Measurements from ENCODE around the gene CALU.

CALU gene

GRCh38 chr7:128739048-128739962 is at the start of gene CALU:
CALU (plus strand) TSS chr7:128739359; CDS start chr7:128748584, 9,225 bp downstream.
- DNase-seq (ENCODE audit: insufficient read length, low spot score) (peak; percentile 97), FAIRE-seq (peak; percentile 91)

GRCh38 chr7:128691227-128691626 is 47.9 kb upstream of the CALU start:
- no peak for FAIRE-seq
- DNase-seq (ENCODE audit: insufficient read length, low spot score) = no peak

GRCh38 chr7:128692623-128693270 is 46.4 kb upstream of the CALU start:
- DNase-seq (ENCODE audit: insufficient read length, low spot score) = no peak
- no peak for FAIRE-seq

DNA sequence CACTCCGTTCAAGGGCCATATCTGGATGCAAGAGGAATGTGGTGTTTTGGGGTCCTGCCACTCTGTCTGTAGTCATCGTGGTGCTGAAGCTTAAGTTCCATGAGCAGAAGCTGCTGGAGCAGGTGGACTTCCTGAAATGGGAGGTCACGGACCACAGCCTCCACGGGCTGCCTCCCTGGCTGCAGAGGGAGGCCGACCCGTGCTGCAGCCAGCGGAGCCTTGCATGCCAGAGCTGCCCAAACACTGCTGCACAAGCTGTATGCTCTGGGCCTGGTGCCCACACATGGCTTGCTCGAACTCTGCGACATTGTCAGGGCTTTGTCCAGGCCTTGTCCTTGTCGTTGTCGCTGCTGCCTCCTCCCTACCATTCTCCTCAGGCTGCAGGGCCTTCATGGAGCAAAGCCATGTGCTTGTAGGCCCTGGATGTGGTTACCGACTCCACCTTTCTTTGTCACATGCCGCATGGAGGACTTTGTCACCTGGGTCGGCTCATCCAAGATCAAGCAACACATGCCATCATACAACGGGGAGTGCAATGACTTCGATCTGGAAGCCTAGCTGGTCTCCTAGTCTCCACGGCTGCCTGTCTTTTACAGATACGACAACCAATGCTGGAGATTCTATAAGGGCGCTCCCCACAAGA is 45.7 kb upstream of the CALU start:
- FAIRE-seq = no peak
- no peak for DNase-seq (ENCODE audit: insufficient read length, low spot score)

DNA sequence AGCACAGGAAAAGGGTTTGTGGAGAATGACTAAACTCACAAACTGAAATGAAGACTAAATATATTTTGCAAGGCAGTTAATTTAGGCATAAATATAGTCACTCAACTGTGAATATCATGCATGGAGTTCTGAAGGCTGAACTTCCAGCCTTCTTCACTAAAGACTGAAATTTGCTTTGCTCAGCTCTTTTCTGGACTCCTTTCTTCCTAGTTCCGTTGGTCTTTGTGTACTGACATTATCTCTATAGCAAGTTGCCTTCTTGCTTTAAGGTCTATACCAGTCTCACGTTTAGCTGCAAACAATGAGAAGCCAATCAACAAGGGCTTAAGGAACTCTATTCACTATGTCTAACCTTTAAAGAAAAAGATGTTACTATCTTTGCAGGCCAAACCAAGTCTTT is 44.4 kb upstream of the CALU start:
- FAIRE-seq (no peak), DNase-seq (ENCODE audit: insufficient read length, low spot score) (no peak)

DNA sequence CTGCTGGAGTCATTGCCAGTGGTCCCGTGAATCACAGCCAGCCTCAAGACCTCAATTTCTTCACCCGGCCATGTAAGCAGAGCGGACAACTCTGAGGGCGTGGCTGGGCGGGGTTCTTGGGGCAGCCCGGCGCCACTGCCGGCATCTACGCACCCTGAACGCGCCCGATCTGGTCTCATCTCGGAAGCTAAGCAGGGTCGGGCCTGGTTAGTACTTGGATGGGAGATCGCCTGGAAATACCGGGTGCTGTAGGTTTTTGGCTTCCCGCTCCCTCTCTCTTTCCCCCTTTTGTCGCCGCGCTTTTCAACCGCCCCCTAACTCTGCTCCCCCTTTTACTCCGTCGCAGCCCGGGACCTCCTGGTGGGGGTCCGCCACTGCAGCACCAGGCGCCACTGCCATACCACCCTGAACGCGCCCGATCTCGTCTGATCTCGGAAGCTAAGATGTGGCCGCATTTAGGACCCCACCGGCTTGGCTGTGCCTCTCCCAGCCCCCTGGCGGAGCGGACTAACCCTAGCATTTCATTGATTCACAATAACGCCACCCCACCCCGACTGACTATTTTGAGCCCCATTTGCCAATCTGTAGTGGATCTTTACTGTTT is 41.8 kb upstream of the CALU start:
- FAIRE-seq = peak; percentile 63
- peak; percentile 30 for DNase-seq (ENCODE audit: insufficient read length, low spot score)

DNA sequence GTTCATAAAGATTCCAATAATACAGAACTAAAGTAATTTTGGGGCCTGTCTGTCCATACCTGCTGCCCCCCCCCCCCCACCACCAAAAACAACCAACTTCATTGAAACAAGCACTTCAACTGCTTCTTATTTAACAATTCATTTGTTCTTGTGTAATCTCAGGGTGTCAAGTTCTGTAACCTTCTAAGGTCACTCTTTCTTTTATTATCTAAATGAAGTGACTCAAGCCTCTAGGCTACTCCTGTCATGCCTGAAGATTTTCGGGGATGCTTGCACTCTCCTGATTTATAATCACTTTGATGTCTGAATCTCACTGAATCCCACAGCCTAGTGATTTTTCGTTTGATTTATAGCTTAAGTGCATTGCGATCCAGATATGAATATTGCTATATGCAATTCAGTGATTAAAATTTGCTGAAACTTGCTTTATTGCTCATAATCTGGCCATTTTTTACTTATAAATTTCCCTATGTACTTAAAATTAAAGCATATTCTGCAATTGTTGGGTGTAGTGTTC is 39.9 kb upstream of the CALU start:
- FAIRE-seq = no peak
- no peak for DNase-seq (ENCODE audit: insufficient read length, low spot score)

- FAIRE-seq (no peak), DNase-seq (ENCODE audit: insufficient read length, low spot score) (no peak)
Measured at GRCh38 chr7:128699895-128700294, 39.3 kb upstream of the CALU start.

DNA sequence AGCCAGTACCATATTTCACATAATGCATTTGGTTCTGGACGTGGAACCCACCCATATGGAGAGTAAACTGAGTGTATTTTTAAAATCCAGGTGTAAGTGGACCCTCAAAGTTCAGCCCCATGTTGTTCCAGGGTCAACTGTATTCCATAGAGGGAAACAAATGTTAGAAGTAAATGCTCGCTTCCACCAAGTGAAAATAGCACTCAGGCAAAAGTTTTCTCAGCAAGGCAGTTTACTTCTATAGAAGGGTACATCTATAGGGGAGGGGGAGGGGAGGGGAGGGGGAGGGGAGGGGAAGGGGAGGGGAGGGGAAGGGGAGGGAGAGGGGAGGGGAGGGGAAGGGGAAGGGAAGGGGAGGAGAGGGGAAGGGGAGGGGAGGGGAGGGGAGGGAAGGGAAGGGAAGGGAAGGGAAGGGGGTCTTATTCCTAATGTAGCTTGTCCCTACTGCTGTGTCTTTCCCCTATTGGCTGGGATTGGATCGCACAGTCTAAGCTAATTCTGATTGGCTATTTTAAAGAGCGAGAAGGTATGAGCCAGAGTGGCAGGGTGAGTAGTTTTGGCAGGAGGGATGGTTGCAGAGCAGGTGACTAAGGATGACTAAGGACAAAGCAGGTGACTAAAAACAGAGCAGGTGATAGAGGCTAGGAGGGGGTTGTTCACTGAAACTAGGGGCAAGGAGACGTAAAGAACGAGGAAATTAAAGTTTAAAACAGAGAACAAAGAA is 37.9 kb upstream of the CALU start:
- DNase-seq (ENCODE audit: insufficient read length, low spot score) (no peak), FAIRE-seq (no peak)

DNA sequence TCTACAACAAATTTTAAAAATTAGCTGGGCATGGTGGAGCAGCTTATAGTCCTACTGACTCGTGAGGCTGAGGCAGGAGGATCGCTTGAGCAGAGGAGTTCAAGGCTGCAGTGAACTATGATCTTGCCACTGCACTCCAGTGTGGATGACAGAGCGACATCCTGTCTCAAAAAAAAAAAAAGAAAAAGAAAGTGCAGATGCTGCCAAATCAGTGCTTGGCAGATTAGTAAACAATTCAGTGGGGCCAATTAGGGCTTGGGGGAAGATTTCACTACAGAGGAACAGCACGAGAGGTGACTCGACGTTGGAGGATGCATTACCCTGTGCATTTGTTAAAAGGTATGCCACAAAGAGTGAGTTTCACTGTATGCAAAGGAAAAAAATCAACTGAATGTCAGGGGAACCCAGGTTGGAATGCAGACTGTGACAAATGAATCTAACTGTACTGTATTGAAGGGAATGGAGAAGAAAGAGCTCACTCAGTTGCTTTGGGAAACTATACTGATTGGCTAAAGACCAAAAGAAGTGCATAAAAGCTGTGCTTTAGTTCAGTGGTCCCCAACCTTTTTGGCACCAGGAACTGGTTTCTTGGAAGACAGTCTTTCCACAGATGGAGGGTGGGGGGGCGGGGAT is 35.4 kb upstream of the CALU start:
- no peak for DNase-seq (ENCODE audit: insufficient read length, low spot score)
- no peak for FAIRE-seq

- FAIRE-seq = no peak
- DNase-seq (ENCODE audit: insufficient read length, low spot score) = no peak
Measured at GRCh38 chr7:128705891-128706333, 33.2 kb upstream of the CALU start.

GRCh38 chr7:128707752-128708151 is 31.4 kb upstream of the CALU start:
- no peak for FAIRE-seq
- DNase-seq (ENCODE audit: insufficient read length, low spot score) = no peak

- FAIRE-seq (no peak), DNase-seq (ENCODE audit: insufficient read length, low spot score) (no peak)
Measured at GRCh38 chr7:128708235-128708634, 30.9 kb upstream of the CALU start.

GRCh38 chr7:128708824-128709223 is 30.3 kb upstream of the CALU start:
- DNase-seq (ENCODE audit: insufficient read length, low spot score) (no peak), FAIRE-seq (no peak)

DNA sequence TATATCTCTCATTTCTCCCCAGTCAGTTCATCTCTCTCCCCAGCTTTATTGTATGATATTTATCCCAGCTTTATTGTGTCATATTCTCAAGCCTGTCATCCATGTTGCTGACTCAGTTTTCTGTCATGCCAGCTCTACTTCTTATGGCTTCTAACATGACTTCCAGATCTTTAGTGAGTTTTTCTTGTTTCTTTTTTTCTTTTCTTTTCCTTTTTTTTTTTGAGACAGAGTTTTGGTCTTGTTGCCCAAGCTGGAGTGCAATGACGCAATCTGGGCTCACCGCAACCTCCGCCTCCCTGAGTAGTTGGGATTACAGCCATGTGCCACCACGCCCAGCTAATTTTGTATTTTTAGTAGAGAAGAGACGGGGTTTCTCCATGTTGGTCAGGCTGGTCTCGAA is 28.7 kb upstream of the CALU start:
- DNase-seq (ENCODE audit: insufficient read length, low spot score) = no peak
- no peak for FAIRE-seq

GRCh38 chr7:128713794-128714193 is 25.4 kb upstream of the CALU start:
- no peak for DNase-seq (ENCODE audit: insufficient read length, low spot score)
- no peak for FAIRE-seq

GRCh38 chr7:128714701-128715495 is 24.3 kb upstream of the CALU start:
- FAIRE-seq = no peak
- DNase-seq (ENCODE audit: insufficient read length, low spot score) = no peak

GRCh38 chr7:128718967-128719642 is 20.1 kb upstream of the CALU start:
- DNase-seq (ENCODE audit: insufficient read length, low spot score) (no peak), FAIRE-seq (no peak)
